Activated CD4-positive, alpha-beta T cell treated with anti-CD3 and anti-CD28 coated beads for 1 hour (primary cell): ENCODE results near the gene STOML1.
"Not testable (repeated sequence)": the region's sequence is repeated elsewhere in the genome, so short reads cannot be mapped to it uniquely, and the experiment has no call there.

Experiments
- DNase-seq: peaks from one replicate; pipeline ENCODE4 v3.0.0-alpha.2; 2020

The STOML1 gene

DNA sequence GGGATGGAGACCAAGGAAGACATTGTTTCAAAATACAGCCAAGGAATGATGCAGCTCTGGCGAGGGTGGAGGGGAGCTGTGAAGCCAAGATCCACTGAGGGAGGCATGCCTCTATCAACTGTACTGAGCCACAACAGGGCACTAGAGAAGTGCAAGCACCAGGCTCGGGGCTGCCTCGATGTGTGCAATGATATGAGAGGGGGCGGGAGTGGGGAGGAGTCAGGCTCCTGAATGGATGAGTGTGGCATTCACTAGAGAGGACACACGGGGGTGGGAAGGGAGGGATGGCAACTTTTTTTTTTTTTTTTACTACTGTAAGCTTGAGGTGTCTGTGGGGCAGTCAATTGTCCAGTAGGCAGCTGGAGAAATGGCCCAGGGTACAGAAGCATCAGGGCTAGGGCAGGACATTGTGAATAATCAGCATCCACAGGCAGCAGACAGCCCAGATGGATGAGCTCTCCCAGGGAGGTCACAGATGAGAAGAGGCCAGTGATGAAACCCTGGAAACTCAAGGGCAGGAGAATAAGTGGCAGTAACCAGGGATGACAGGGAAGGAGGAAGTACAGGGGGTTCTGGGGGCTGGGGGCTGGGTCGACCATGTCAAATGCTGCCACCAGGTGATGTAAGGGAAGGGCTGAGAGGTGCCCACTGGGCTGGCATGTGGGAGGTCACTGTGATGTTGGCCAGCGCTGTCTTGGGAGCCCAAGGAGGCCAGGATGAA, 5.9 kb downstream of the STOML1 start:
- DNase-seq = no peak

DNA sequence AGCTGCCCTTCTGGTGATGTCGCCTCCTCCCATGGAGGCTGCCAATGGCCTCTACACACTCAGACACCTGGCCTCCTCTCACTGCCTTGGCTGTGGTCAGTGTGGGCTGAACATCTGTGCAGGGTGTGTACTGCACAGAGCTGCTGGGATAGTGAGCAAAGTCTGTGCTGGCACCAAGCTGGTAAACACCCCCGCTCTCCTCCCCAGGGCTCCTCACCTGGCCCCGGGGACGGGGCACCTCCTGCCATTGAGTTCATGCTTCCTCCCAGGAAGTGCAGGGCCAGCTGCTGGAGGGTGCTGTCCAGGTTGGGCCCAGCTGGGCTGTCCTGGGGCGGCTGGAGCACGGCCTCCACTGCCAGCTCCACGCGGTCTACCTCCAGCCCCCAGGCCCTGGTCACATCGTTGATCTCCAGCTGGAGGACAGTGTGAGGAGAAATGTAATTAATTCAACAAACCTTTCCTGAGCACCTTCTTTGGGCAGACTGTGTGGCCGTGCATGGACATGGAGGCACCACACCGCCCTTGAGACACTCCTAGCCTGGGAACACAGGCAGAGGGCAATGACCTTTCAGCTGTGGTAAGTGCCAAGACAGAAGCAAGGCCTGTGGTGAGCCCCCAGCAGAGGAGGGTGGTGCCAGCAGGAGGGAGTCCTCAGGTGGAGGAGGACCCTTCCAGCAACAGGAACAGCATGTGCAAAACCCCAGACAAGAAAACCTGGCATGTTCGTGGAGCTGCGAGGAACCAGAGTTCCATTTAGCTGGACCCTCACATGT, 6.8 kb downstream of the STOML1 start:
- no peak for DNase-seq

DNA sequence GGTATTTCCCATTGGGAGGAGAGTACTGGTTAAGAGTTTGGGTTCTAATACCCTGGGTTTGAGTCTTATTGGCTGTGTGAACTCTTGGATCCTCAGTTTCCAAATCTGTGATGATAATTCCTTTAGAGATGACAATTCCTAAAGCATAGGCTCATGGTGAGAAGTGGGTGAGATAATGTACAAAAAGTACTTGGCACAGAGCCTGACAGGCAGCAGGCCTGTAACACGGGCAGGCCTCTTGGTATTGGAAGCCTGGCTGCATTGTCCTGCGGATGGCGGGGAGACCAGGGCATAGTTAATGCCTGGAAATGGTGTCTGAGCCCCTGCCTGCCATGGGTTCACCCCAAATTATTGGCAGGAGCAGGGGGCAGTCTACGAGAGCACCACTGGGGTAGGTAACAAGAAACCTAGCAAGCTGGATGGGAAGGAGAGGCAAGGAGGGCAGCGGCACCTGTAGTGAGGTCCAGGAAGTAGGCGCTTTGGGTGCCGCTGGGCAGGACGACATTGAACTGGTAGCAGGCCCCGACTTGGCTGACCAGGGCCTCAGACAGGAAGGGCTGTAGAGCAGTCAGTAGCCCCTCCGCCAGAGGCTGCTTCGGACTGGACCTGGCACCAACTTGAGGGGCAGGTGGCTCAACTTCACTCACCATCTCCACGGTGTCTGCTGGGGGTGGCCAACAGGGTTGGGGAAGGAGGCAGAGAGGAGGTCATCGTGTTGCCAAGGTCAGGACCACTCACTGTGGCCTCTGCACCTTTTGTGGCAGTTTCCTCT, 7.7 kb downstream of the STOML1 start:
- DNase-seq = no peak

DNA sequence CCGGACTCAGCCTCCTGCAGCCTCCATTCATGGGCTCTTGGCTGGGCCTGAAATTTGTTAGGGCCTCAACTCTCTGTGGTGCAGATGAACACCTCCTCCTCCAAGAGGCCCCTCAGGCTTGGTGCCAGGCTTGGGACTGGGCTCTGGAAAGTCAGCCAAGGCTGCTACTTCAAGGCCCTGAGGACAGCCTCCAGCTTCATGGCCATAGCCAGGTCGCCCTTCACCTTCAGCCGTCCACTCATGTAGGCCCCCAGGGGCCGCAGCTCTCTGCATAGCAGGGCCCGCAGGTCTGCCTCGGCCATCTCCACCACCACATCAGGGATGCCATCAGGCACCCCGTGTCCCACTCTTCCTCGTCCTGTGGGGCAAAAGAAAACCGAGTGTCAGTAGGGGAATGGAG, 8.3 kb downstream of the STOML1 start:
- DNase-seq = no peak

DNA sequence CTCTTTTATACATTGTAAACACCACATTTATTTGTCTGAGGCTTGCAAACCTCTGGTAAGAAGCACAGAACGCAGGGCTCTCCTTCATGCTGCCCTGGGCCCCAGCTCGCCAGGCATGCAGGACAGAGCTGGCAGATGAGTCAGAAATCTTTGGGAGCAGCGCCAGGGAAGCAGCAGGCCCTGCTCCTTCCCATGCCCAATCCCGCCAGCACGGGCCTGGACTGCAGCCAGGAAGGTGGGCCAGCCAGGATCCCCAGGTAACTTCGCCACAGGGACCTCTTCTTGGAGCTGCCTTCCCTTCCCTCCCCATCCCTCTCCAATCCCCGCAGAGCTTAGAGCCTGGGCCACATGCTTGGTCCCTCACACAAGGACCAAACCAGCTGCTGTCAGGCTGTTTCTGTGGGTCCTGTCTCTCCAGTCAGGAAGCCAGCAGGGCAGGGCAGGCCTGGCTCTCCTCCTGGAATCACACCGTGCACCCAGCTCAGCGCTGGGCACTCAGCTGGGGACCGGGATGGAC, 8.8 kb downstream of the STOML1 start:
- DNase-seq = no peak

DNA sequence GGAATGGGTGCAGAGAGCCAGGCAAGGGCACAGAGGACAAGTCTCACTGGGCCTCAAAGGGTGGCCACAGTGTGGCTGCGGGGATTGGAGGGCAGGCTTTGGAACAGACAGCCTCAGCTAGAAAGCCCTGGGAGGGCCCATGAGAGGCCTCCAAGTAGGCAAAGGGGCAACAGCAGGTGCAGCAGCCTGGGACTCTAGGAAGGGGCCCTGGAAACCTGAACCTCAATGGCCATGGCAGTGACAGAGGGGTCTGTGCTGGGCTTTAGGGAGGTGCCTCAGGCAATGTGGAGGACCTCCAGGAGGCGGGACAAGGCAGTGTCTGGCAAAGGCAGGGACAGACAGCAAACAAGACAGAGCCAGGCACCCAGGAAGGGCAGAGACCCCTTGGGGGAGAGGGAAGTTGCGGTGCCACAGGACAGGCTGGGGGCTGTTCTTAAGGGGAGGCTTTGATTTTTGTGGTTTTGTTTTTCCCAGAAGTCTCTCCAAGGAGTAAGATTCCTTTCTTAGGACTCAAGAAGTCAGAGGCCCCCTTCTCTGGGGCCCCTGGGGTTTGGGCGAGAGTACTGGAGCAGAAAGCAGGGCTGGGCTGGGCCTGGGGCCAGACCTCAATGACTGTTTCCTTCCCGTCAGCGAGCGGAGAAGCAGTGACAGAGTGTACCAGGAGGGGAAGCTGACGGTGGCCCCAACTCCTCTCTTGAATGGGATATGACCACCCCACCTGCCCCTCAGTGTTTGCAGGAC, 9.7 kb downstream of the STOML1 start:
- no peak for DNase-seq

DNA sequence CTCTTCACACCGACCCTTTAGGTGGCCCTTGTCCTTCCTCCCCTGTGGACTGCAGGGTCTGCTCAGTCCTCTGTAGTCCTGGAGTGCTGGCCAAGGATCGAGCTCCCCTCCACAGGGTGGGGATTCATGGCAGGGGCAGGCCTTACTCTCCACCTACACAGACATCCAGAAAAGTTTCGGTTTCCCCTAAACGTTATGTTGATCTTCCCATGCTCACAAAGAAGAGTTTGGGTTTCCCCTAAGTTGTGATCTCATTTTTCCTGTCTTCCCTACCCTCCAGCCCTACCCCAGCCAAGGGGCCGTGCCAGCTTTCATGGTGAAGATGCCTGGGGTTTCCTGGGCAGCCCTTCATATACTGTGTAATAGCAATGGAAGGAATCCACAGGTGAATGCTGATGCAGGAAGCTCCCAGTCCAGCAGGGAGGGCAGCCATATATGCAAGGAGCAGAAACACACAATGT, 10.3 kb downstream of the STOML1 start:
- DNase-seq = no peak

DNA sequence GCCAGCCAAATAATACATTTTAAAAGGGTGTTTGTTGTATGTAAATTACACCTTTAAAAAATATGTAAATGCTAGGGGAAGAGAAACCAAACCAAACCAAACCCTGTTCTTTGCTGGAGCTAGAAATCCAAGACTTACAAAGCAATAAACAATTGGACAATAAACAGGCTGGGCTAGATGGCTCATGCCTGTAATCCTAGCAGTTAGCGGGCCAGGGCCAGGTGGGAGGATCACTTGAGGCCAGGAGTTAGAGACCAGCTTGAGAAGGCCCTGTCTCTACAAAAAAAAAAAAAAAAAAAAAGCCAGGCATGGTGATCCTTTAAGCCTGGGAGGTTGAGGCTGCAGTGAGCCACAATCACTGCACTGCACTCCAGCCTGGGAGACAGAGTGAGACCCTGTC, 12.5 kb downstream of the STOML1 start:
- DNase-seq = no peak

DNA sequence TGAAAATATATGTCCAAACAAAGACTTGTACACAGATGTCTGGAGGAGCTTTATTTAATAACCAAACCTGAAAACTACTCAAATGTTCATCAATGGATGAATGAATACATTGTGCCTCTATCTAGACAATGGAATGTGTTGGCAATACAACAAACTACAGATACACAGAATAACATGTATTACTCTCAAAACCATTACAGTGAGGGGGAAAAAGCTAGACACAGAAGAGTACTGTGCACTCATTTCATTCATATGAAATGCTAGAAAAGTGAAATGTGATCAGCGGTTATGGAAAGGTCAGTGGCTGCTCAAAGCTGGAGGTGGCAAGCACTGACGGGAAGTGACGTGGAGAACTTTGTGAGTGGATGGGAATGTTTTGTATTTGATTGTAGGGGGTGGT, 13.2 kb downstream of the STOML1 start:
- no peak for DNase-seq

DNA sequence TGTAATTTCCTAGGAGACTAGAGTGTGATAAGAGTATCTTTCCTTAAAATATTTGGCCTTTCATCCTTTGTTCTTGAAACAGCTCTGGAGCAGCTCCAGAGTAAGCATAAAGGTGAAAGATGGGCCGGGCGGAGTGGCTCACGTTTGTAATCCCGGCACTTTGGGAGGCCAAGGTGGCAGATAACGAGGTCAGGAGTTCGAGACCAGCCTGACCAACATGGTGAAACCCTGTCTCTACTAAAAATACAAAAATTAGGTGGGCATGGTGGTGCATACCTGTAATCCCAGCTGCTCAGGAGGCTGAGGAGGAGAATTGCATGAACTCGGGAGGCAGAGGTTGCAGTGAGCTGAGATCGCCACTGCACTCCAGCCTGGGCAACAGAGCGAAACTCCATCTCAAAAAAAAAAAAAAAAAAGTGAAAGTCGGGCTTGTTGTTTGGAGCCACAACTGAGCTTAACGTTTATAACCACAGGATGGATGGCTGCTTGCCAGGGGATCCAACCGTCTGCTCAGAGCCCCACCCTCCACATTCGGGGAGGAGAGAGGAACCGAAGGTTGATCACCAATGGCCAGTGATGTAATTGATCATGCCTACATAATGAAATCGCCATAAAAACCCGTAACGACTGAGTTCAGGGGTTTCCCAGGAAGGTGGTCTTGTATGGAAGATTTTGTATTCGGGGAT, 16.5 kb downstream of the STOML1 start:
- not testable (repeated sequence) for DNase-seq

DNA sequence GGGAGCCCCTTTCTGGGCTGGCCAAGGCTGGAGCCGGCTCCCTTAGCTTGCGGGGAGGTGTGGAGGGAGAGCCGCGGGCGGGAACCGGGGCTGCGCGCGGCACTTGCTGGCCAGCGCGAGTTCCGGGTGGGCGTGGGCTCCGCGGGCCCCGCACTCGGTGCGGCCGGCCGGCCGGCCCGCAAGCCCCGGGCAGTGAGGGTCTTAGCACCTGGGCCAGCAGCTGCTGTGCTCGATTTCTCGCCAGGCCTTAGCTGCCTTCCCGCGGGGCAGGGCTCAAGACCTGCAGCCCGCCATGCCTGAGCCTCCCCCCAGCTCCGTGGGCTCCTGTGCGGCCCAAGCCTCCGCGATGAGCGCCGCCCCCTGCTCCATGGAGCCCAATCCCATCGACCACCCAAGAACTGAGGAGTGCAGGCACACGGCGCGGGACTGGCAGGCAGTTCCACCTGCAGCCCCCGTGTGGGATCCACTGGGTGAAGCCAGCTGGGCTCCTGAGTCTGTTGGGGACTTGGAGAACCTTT, 18.4 kb downstream of the STOML1 start:
- not testable (repeated sequence) for DNase-seq

DNA sequence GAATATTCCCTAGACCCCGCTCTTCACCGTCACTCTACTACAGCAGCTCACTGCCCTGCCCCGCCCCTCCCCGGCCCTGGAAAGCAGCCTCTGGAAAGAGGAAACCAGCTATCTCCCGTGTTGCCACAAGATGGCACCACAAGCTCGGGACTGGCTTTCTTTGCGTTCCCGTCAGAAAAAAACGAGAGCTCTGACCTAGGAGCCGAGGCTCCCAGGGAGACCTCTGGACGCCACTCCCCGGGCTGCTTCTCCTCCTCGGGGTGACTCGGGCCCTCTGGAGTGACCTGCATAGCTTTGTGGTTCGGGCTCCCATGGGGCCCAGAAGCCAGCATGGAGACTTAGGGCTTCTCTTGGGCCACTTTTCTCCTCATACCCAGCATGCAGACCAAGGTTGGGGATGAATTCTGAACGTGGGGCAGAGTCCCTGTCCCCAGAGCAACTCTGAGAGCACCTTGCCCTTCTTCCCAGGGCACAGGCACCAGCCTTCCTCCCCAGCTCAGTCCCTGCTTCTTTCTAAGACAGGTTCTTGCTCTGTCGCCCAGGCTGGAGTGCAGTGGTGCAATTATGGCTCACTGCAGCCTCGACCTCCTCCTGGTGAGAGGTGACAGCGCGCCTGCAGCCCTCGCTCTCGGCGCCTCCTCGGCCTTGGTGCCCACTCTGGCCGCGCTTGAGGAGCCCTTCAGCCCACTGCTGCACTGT, 19.0 kb downstream of the STOML1 start:
- DNase-seq = peak; percentile 70

DNA sequence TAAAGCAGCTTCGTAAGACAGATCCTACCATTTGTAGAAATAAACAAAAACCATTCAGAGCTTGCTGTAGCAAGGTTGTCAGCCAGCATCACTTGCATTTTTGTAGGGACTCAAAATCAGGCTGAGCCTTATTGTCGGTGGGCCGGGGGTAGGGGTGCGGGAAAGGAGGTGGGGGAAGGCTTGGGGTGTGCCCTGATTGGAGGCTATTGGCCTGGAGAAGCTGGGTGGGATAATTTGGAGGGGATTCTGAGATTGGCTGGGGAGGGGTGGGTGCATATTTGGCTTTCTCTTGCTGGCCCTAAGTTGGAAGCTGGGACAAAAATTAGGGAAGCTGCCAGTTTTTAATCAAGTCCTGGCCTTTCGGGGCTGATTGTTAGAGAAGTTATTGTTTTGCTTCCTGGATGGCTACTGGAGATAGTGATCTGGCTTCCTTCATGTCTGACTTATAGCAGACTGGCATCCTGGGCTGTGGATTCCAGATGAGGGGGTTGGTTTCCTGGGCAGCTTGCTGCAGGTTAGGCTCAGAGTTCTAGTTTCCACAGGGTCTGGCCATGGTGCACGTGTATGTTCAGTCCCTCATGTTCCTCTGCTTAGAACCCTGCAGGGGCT, 22.8 kb downstream of the STOML1 start:
- no peak for DNase-seq

DNA sequence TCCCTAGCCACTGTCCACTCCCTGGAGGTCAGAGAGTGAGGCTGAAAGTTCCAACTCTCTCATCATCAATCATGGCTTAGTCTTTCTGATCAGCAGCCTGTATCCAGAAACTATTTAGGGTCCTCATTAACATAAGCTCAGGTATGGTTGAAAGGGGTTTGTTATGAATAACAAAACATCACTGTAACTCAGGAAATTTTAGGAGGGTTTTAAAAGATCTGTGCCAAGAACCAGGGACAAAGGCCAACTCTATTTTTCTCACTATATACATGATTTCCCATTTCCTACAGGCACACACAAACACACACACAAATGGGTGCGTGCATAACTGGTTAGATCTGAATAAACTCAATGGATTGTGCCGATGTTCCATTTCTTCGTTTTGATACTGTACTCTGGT, 23.6 kb downstream of the STOML1 start:
- no peak for DNase-seq

DNA sequence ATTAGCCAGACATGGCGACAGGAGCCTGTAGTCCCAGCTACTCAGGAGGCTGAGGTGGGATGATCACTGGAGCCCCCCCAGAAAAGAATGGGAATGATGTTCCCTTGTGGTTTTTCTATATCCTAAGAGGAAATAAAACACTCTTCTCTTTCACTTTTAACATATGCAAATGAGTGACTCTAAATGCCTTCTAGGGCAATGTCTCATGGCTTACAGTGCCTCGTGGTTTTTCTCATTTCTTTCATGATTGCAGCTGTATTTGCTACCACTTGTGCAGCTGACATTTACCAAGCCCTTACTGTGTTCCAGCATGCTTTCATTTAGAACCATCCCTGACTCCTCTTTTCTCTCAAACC, 26.4 kb downstream of the STOML1 start:
- no peak for DNase-seq

DNA sequence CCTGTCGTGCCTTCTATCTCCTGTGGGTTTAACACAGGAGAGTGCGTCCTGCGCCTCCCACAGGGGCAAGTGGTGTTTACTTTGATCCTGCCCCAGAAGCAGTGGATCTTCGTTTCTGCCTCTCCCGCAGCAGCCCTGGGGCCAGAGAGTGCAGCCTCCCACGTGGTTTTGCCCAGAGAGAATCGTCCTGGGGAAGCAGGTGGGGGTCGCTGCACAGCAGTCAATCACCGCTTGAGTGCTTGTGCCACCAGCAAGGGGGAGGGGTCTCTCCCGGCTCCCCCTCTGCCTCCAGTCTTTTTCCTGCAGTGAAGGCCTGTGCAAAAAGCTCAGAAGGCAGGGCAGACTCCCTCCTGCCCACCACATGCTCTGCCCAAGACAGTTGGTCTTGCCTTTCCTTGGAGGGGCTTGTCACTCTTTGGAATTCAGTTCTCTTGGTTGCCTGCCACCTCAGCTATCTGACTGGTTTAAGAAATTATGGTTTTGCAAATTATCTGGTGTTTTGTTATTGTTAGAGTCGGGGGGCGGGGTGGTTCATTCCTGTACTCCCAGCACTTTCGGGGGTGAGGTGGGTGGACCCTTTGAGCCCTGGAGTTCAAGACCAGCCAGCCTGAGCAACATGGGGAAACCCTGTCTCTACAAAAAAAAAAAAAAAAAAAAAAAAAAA, 26.9 kb downstream of the STOML1 start:
- DNase-seq = no peak

DNA sequence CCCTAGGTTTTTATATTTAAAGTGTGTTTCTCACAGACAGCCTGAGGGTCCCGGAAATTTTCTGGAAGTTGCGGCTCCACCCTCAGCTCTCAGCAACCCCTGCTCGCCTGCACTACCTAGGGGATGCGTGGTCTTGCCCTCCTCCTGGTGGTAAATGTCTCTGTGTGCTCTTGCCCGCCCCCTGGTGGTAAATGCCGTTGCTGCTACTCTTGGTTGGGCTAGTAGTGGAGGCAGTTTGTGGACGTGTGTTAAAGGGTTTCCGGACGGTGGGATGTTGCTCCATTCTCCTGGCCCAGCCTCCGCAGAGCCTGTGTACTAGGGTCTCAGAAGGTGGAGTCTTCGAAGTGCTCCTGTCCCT, 27.4 kb downstream of the STOML1 start:
- peak; percentile 75 for DNase-seq

DNA sequence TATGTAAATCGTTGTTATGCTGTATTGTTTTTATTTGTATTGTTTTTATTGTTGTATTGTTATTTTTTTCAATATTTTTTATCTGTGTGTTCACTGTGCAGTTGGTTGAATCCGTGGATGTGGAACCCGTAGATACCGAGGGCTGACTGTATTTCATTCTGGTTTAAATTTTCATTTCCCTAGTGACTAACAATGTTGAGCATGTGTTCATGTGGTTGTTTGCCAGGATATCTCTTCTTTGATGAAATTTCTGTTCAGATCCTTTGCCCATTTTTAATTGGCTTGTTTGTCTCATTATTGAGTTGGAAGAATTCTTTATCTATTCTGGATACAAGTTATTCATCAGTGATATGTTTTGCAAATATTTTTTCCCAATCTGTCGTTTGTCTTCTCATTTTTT, 29.7 kb downstream of the STOML1 start:
- DNase-seq = no peak

DNA sequence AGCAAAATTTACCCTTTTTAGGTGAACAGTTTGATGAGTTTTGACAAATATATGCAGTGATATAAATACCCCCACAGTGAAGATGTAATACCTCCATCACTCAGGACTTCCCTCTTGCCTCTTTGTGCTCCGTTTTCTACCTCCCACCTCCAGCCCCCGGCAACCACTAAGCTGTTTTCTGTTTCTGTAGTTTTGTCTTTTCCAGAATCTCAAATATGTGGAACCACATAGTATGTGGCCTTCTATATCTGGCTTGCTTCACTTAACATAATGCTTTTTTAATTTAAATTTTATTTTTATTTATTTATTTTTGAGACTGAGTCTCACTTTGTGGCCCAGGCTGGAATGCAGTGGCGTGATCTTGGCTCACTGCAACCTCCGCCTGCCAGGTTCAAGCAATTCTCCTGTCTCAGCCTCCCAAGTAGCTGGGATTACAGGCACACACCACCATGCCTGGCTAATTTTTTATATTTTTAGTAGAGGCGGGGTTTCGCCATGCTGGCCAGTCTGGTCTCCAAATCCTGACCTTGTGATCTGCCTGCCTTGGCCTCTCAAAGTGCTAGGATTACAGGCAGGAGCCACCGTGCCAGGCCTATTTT, 31.5 kb downstream of the STOML1 start:
- DNase-seq = not testable (repeated sequence)

DNA sequence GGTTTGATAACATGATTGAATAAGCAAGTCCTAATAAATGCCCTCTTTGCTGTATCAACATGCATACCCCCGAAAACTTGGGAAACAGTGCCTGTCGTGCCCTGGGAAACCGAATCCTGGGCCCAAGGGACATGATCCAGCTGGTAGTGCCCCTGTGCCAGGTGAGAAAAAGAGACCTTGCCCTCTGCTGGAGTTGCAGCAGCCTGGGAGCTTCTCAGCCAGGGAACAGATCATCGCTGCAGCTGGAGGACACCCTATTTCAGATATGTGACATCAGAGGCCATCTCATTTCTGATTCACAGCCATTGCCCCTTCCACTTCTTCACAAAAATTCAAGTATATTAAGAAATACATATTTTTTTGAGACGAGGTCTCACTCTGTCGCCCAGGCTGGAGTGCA, 32.3 kb downstream of the STOML1 start:
- no peak for DNase-seq
